IPS-15b (cell line): ENCODE measurements around the gene HDAC11.
"Not testable (repeated sequence)": the region's sequence is repeated elsewhere in the genome, so short reads cannot be mapped to it uniquely, and the experiment has no call there.

Source experiments
- H3K27me3 ChIP-seq: one replicate; pipeline ENCODE4 v1.6.1; 2013; ENCODE audit warnings: low read length; ENCODE audit not compliant: control insufficient read depth, insufficient read depth
- H3K36me3 ChIP-seq: one replicate; pipeline ENCODE4 v1.6.1; 2013; ENCODE audit warnings: low read length; ENCODE audit not compliant: control insufficient read depth, insufficient read depth
- H3K4me1 ChIP-seq: one replicate; pipeline ENCODE4 v1.6.1; 2013; ENCODE audit warnings: mild to moderate bottlenecking, low read length; ENCODE audit not compliant: control insufficient read depth, insufficient read depth
- H3K4me3 ChIP-seq: one replicate; pipeline ENCODE4 v1.5.1; 2013; ENCODE audit warnings: low read depth, low read length
- H3K9ac ChIP-seq: one replicate; pipeline ENCODE4 v1.6.1; 2013; ENCODE audit warnings: low read depth, mild to moderate bottlenecking, low read length
- H3K9me3 ChIP-seq: one replicate; pipeline ENCODE4 v1.6.1; 2013; ENCODE audit warnings: mild to moderate bottlenecking, low read length; ENCODE audit not compliant: control insufficient read depth, insufficient read depth

Gene HDAC11, protein sequence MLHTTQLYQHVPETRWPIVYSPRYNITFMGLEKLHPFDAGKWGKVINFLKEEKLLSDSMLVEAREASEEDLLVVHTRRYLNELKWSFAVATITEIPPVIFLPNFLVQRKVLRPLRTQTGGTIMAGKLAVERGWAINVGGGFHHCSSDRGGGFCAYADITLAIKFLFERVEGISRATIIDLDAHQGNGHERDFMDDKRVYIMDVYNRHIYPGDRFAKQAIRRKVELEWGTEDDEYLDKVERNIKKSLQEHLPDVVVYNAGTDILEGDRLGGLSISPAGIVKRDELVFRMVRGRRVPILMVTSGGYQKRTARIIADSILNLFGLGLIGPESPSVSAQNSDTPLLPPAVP

DNA sequence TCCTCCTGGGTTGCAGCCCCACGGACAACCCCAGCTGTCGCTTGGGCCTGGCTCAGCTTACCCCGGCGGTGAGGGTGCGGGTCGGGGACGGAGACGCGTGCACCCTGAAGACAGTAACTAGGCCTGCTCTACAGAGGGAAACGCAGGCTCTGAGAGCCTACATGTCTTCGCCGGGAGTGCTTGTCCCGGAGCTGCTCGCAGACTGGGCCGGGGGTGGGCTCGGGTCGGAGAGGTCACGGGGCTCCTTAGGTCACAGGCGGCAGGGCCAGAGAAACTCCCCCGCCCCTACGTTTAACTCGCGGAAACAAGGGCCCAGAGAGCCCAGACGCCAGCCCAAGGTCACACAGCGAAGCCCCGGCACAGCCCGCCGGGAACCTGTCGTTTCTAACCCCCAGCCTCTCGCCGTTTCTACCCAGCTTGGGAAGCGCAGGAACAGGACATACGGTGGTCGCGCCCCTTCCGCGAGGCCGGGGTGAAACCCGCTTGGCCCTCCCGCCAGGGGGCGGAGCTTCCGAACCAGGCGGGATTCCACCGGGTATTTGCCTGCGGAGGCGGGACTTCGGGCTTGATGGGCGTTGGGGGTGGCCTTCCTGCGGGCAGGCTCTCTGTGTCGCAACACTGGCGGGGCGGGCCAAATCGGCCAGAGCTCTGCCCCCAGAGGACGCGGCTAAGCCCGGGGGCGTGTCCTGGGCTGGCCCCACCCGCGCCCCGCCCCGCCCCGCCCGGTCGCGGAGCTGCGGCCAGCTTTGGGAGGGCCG lies at the start of gene HDAC11:
HDAC11 (plus strand) TSS at position 725 of the 758 bp plus-strand sequence. CDS start 42 bp downstream, outside the sequence.
- H3K9ac ChIP-seq: peak within 1 kb of the TSS; percentile 70
- no peaks in the 10 kb centered on the region for H3K36me3 ChIP-seq
- H3K27me3 ChIP-seq: peaks cover 5% of the 10 kb centered on the region
- no peaks in the 10 kb centered on the region for H3K4me1 ChIP-seq
- H3K9me3 ChIP-seq: no peaks in the 10 kb centered on the region
- H3K4me3 ChIP-seq: peak within 1 kb of the TSS; percentile 80

DNA sequence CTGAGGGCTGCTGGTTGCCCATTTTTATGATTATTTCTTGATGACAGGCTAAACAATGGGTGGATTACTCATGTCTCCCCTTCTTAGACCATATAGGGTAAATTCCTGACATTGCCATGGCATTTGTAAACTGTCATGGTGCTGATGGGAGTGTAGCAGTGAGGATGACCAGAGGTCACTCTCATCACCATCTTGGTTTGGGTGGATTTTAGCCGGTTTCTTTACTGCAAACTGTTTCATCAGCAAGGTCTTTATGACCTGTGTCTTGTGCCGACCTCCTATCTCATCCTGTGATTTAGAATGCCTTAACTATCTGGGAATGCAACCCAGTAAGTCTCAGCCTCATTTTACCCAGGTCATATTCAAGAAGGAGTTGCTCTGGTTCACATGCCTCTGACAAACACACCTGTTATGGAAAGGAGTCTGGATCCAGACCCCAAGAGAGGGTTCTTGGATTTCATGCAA lies 49.7 kb upstream of the HDAC11 start:
- not testable (repeated sequence) for H3K4me3 ChIP-seq, H3K36me3 ChIP-seq, H3K9ac ChIP-seq, H3K9me3 ChIP-seq, H3K27me3 ChIP-seq, H3K4me1 ChIP-seq

DNA sequence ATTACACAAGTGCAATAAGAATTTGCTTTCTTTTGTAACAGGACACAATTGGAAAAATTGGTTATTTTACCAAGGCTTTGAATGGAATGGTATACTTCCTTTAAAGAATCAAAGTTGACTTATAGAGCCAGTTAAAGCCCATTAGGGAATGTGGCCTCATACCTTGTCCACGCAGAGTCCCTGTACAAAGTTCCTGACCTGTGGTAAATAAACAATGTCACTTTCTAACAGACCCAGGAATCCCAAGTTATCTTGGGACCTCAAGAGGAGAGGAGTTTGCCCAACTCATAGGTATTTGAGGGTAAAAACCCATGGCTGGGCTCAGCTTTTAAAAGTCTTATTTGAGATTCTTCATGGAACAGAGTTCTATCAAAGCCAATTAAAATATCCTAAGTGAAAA lies 48.0 kb upstream of the HDAC11 start:
- Histone ChIP-seq H3K36me3 (no peaks in the 10 kb centered on the region), H3K9me3 (no peaks in the 10 kb centered on the region), H3K27me3 (no peaks in the 10 kb centered on the region), H3K9ac (no peak overlapping the region), H3K4me3 (no peak overlapping the region), H3K4me1 (no peaks in the 10 kb centered on the region)

DNA sequence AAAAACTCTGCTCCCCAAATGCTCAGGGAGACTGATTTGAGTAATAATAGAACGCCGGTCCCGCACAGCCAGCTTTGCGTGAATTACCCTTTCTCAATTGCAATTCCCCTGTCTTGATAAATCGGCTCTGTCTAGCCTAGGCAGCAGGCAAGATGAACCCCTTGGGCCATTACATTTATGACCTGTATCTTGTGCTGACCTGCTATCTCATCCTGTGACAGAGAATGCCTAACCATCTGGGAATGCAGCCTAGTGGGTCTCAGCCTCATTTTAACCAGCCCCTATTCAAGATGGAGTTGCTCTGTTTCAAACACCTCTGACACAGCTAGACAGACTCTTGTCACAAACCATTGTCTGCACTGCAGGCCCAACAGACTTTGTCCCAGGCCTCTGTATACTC lies 46.2 kb upstream of the HDAC11 start:
- Histone ChIP-seq H3K36me3 (no peaks in the 10 kb centered on the region), H3K4me3 (no peak overlapping the region), H3K4me1 (no peaks in the 10 kb centered on the region), H3K9ac (no peak overlapping the region), H3K9me3 (no peaks in the 10 kb centered on the region), H3K27me3 (no peaks in the 10 kb centered on the region)

DNA sequence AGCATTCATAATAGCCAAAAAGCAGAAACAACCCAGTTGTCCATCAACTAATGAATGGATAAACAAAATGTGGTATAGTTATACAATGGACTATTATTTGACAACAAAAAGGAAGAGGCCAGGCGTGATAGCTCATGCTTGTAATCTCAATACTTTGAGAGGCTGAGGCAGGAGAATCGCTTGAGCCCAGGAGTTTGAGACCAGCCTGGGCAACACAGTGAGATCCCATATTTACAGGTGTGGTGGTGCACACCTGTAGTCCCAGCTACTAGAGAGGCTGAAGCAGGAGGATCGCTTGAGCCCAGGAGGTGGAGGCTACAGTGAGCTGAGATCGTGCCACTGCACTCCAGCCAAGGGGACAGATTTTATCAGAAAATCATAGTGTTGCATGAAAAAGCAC lies 43.9 kb upstream of the HDAC11 start:
- not testable (repeated sequence) for H3K36me3 ChIP-seq, H3K4me1 ChIP-seq, H3K4me3 ChIP-seq, H3K9me3 ChIP-seq, H3K9ac ChIP-seq, H3K27me3 ChIP-seq

DNA sequence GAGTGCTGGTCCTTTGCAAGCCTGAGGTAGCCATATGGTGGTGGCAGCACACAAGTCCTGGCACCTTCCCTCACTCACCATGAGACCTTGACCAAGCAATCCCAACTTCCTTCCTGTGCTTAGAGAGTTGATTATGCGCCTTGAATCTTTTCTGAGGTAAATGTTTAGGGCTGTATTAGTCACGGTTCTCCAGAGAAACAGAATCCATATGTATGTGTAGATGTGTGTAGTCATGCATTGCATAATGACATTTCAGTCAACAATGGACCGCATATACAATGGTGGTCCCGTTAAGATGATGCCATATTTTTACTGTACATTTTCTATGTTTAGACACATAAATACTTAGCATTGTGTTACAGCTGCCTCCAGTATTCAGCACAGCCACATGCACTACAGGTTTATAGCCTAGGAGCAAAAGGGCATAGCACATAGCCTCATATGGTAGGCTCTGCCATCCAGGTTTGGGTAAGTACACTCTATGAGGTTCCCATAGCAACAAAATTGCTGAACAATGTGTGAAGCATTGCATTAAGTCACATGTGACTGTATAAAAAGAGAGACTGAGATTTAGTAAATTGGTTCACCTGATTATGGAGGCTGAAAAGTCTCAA lies 39.8 kb upstream of the HDAC11 start:
- Histone ChIP-seq H3K27me3 (no peaks in the 10 kb centered on the region), H3K4me3 (no peak overlapping the region), H3K36me3 (no peaks in the 10 kb centered on the region), H3K9ac (no peak overlapping the region), H3K4me1 (no peaks in the 10 kb centered on the region), H3K9me3 (no peaks in the 10 kb centered on the region)

DNA sequence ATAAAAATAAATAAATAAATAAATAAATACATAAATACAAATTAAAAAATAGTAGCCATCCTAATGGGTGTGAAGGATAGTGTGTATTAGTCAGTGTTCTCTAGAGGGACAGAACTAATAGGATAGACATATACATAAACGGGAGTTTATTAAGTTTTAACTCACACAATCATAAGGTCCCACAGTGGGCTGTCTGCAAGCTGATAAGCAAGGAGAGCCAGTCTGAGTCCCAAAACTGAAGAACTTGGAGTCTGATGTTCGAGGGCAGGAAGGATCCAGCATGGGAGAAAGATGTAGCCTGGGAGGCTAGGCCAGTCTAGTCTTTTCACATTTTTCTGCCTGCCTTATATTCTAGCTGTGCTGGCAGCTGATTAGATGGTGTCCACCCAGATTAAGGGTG lies 37.2 kb upstream of the HDAC11 start:
- H3K9ac ChIP-seq, H3K4me3 ChIP-seq, H3K4me1 ChIP-seq, H3K27me3 ChIP-seq, H3K36me3 ChIP-seq, H3K9me3 ChIP-seq: not testable (repeated sequence)

DNA sequence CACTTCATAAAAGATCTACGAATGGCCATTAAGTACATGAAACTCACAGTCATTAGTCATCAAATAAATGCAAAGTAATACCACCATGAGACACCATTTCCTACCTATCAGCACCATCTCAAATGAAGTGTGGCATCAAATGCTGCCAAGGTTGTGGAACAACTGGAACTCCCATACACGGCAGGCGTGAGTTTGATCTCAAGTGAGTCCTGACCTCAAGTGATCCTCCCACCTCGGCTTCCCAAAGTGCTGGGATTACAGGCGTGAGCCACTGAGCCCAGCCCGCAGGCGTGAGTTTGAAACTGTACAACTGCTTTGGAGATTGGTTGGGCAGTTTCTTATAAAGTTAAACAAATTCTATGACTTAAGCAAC lies 28.8 kb upstream of the HDAC11 start:
- H3K9ac ChIP-seq: no peak overlapping the region
- H3K9me3 ChIP-seq: no peaks in the 10 kb centered on the region
- H3K27me3 ChIP-seq: no peaks in the 10 kb centered on the region
- peak overlapping the region; percentile 48 for H3K4me3 ChIP-seq
- H3K4me1 ChIP-seq: peaks cover 4% of the 10 kb centered on the region
- H3K36me3 ChIP-seq: no peaks in the 10 kb centered on the region

DNA sequence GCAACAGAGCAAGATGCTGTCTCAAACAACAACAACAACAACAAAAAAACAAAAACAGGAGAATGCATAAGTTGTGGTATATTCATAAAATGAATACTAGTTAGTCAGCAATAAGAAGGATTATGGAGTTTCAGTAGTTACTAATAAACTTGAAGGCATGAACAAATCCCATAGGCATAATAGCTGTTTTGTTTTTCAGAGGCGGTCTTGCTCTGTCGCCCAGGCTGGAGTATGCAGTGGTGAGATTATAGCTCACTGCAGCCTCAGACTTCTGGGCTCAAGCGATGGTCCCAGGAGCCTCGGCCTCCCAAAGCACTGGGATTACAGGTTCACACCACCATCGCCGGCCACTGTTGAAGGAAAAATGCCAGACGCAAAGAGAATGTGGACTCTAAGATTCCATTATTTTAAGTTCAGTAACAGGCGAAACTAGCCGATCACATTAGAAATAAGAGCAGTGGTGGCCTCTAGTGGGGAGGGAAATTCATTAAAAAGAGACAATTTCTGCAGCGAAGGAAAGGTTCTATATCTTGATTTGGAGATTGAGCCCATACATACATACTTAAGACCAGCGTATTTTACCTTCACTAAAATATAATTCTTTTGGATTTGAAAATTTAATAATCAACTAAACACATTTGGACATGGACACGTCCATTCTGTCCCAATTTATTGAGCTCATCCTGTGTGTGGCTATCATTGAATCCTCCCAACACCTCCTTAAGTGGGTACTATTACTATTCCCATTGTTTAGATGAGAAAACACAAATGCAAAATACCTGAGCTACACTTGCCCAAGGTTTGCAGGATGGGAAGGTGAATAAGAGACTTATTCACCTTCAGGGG lies 27.4 kb upstream of the HDAC11 start:
- Histone ChIP-seq H3K9me3 (no peaks in the 10 kb centered on the region), H3K4me1 (peaks cover 4% of the 10 kb centered on the region), H3K27me3 (no peaks in the 10 kb centered on the region), H3K36me3 (no peaks in the 10 kb centered on the region), H3K9ac (no peak overlapping the region), H3K4me3 (peak overlapping the region; percentile 44)

DNA sequence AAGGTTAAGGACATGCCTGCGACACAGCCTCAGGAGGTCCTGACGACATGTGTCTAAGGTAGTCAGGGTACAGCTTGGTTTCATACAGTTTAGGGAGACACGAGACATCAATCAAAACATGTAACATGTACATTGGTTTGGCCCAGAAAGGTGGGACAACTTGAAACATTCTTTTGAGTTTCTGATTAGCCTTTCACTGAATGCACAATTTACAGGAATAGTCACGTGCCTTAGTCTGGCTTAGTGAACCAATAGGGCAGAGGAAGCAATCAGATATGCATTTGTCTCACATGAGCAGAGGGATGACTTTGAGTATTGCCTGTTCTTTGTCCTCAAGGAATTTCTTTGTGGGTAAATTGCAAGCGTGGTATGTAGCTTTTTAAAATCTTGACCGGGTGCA lies 24.5 kb upstream of the HDAC11 start:
- H3K9ac ChIP-seq: no peak overlapping the region
- peaks cover 3% of the 10 kb centered on the region for H3K27me3 ChIP-seq
- no peaks in the 10 kb centered on the region for H3K9me3 ChIP-seq
- no peak overlapping the region for H3K4me3 ChIP-seq
- no peaks in the 10 kb centered on the region for H3K36me3 ChIP-seq
- peaks cover 4% of the 10 kb centered on the region for H3K4me1 ChIP-seq

DNA sequence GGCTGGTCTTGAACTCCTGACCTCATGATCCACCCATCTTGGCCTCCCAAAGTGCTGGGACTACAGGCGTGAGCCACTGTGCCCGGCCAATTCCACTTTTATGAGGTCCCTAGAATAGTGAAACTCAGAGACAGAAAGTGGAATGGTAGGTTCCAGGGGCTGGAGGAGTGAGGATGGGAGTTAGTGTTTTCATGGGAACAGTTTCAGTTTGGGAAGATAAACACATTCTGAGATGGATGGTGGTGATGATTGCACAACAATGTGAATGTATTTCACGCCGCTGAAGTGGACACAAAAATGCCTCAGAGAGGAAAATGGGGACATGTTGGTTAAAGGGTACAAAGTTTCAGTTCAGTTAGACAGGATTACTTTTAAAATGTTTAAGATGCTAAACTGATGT lies 22.5 kb upstream of the HDAC11 start:
- Histone ChIP-seq H3K9me3 (no peaks in the 10 kb centered on the region), H3K27me3 (peaks cover 11% of the 10 kb centered on the region), H3K4me1 (peaks cover 2% of the 10 kb centered on the region), H3K4me3 (no peak overlapping the region), H3K9ac (no peak overlapping the region), H3K36me3 (no peaks in the 10 kb centered on the region)
